IMR-90 (cell line): ENCODE measurements around the gene ARL14. TPM values are rescaled to one million over a fixed set of nuclear protein-coding genes. Genes with fewer than 3 reads are reported as not detected.
A peak's percentile ranks its signal among the peaks of the same experiment; 100 is the strongest.

Source experiments
- ATAC-seq: fragments of 200-7000 bp; cut with Tn5 transposase; 2 replicates; pipeline ENCODE4 v1.9.1; 2020; ENCODE audit warnings: low read depth, mild to moderate bottlenecking, moderate library complexity
- BruUV-seq: library from RNA; stranded (reverse); fragments of 400-500 nt; replicated peaks from 2 replicates; lab custom pipeline; 2021; lab: Mats Ljungman, UMichigan
- CTCF ChIA-PET: fragments of 300-600 bp; formaldehyde crosslinking; extraction: SDS; loops from one replicate; lab custom pipeline; 2021; ENCODE audit warnings: antibody characterized with exemption; lab: Yijun Ruan, JAX
- POLR2A ChIA-PET: fragments of 300-600 bp; sonication (Branson Sonifier 250); formaldehyde crosslinking; loops from one replicate; lab custom pipeline; 2022; ENCODE audit warnings: antibody characterized with exemption; ENCODE audit not compliant: unreplicated experiment; lab: Charles Lee
- DNase-seq: peaks from one replicate; pipeline ENCODE4 v3.0.0; 2013
- H2AFZ ChIP-seq: replicated peaks from 2 replicates; pipeline ENCODE3; 2013; ENCODE audit warnings: low read length, mild to moderate bottlenecking; ENCODE audit not compliant: poor library complexity
- H2AK5ac ChIP-seq: 2 replicates; pipeline ENCODE4 v1.6.1; 2013; ENCODE audit warnings: low read depth, low read length, inconsistent platforms
- H2AK9ac ChIP-seq: replicated peaks from 2 replicates; pipeline ENCODE3; 2013; ENCODE audit warnings: mild to moderate bottlenecking, low read depth, low read length, moderate library complexity; ENCODE audit not compliant: poor library complexity
- H2BK120ac ChIP-seq: 2 replicates; pipeline ENCODE4 v1.6.1; 2013; ENCODE audit warnings: low read depth, low read length, inconsistent platforms
- H2BK15ac ChIP-seq: 3 replicates; pipeline ENCODE4 v1.6.1; 2013; ENCODE audit warnings: low read depth, low read length, inconsistent platforms
- H2BK20ac ChIP-seq: 2 replicates; pipeline ENCODE4 v1.6.1; 2013; ENCODE audit warnings: low read depth, mild to moderate bottlenecking, inconsistent platforms, low read length, moderate library complexity
- H2BK5ac ChIP-seq: 2 replicates; pipeline ENCODE4 v1.6.1; 2013; ENCODE audit warnings: mild to moderate bottlenecking, low read depth, low read length, inconsistent platforms; ENCODE audit not compliant: poor library complexity, severe bottlenecking
- H3K14ac ChIP-seq: replicated peaks from 2 replicates; pipeline ENCODE4 v1.6.1; 2013; ENCODE audit warnings: low read depth, low read length, inconsistent platforms
- H3K18ac ChIP-seq: 2 replicates; pipeline ENCODE4 v1.6.1; 2013; ENCODE audit warnings: low read depth, low read length, control low read depth
- H3K23ac ChIP-seq: 2 replicates; pipeline ENCODE4 v1.6.1; 2013; ENCODE audit warnings: low read depth, low read length, inconsistent platforms
- H3K27ac ChIP-seq: 2 replicates; pipeline ENCODE4 v1.5.1; 2013; ENCODE audit warnings: mild to moderate bottlenecking, control low read depth, low read length; ENCODE audit not compliant: insufficient read depth
- H3K27me3 ChIP-seq: 2 replicates; pipeline ENCODE4 v1.6.1; 2013; ENCODE audit warnings: low read length; ENCODE audit not compliant: control insufficient read depth, insufficient read depth
- H3K36me3 ChIP-seq: 2 replicates; pipeline ENCODE4 v1.6.1; 2013; ENCODE audit warnings: low read length, mixed read lengths; ENCODE audit not compliant: control insufficient read depth, insufficient read depth
- H3K4ac ChIP-seq: 2 replicates; pipeline ENCODE4 v1.6.1; 2013; ENCODE audit warnings: low read depth, low read length, inconsistent platforms
- H3K4me1 ChIP-seq: 2 replicates; pipeline ENCODE4 v1.6.1; 2013; ENCODE audit warnings: low read length, mixed read lengths; ENCODE audit not compliant: control insufficient read depth, insufficient read depth
- H3K4me2 ChIP-seq: 2 replicates; pipeline ENCODE4 v1.6.1; 2013; ENCODE audit warnings: low read depth, mild to moderate bottlenecking, control low read depth, low read length, moderate library complexity
- H3K4me3 ChIP-seq: 2 replicates; pipeline ENCODE4 v1.5.1; 2013; ENCODE audit warnings: low read depth, mild to moderate bottlenecking, control low read depth, low read length, moderate library complexity; ENCODE audit not compliant: insufficient read depth
- H3K56ac ChIP-seq: 2 replicates; pipeline ENCODE4 v1.6.1; 2013; ENCODE audit warnings: low read length, inconsistent platforms; ENCODE audit not compliant: insufficient read depth; ENCODE audit errors: extremely low read depth
- H3K79me1 ChIP-seq, 2 experiments: 2 replicates each; pipeline ENCODE4 v1.6.1; 2013; ENCODE audit warnings: low read length in 2 of 2, inconsistent platforms in 1 of 2, low read depth in 1 of 2
- H3K9ac ChIP-seq: 2 replicates; pipeline ENCODE4 v1.6.1; 2013; ENCODE audit warnings: low read depth, low read length, control low read depth
- H3K9me1 ChIP-seq: 2 replicates; pipeline ENCODE4 v1.6.1; 2013; ENCODE audit warnings: low read length, inconsistent platforms; ENCODE audit not compliant: insufficient read depth
- H3K9me3 ChIP-seq: 2 replicates; pipeline ENCODE4 v1.6.1; 2013; ENCODE audit warnings: low read length; ENCODE audit not compliant: control insufficient read depth, insufficient read depth
- H4K20me1 ChIP-seq: 2 replicates; pipeline ENCODE4 v1.6.1; 2013; ENCODE audit warnings: low read length, inconsistent platforms; ENCODE audit not compliant: insufficient read depth
- H4K5ac ChIP-seq: 2 replicates; pipeline ENCODE4 v1.6.1; 2013; ENCODE audit warnings: mild to moderate bottlenecking, low read depth, low read length, control low read depth
- H4K8ac ChIP-seq, 2 experiments: 2 replicates each; pipeline ENCODE4 v1.6.1; 2013; ENCODE audit warnings: low read depth in 2 of 2, low read length in 2 of 2, control low read depth in 1 of 2, inconsistent platforms in 1 of 2
- H4K91ac ChIP-seq: 2 replicates; pipeline ENCODE4 v1.6.1; 2013; ENCODE audit warnings: low read depth, low read length, inconsistent platforms; ENCODE audit not compliant: insufficient read depth
- CEBPB ChIP-seq: IDR thresholded peaks from 2 replicates; pipeline ENCODE4 v1.6.1; 2012; ENCODE audit warnings: low read depth, low read length, improper control_type of control experiment
- FOS ChIP-seq: fragments of 150-350 bp; IDR thresholded peaks from 2 replicates; pipeline ENCODE4 v1.6.1; 2016; ENCODE audit warnings: low read depth, low read length
- WGBS, 2 experiments: methylation state at CpG; one replicate each; pipeline versions ENCODE4 v1.1.5 to v1.1.7; 2013; ENCODE audit warnings: missing lambda C conversion rate in 2 of 2; ENCODE audit not compliant: insufficient read length in 1 of 2; ENCODE audit errors: extremely low coverage in 2 of 2; 5-methylcytosine and 5-hydroxymethylcytosine counted together
- dilution Hi-C: fragments of 300-500 bp; cut with HindIII; formaldehyde crosslinking; loops from one replicate; pipeline ENCODE4 v1.14.3; 2018; ENCODE audit warnings: low sequenced_read_pairs; ENCODE audit not compliant: unreplicated experiment
- in situ Hi-C: fragments of 300-500 bp; cut with MboI; formaldehyde crosslinking; loops from 3 replicates; pipeline ENCODE4 v1.14.3; 2019; ENCODE audit warnings: low sequenced_read_pairs, inconsistent platforms, mixed read lengths
- intact Hi-C: fragments of 100-400 bp; cut with micrococcal nuclease; formaldehyde crosslinking; loops from 2 replicates; pipeline ENCODE4 v1.10.0; 2022
- polyA plus RNA-seq, 3 experiments: library from polyadenylated mRNA; depleted of rRNA; stranded (reverse); fragments of >200 nt; gene quantifications; 2 replicates each; pipeline ENCODE4 v1.2.3, GENCODE V29; 2012; ENCODE audit warnings: low replicate concordance in 1 of 3
- total RNA-seq: library from RNA; depleted of rRNA; stranded (reverse); fragments of >200 nt; gene quantifications from 2 replicates; pipeline ENCODE4 v1.2.3, GENCODE V29; 2012
- TF ChIP-seq, protein P1 (sequence below): fragments of 150-350 bp; IDR thresholded peaks from 2 replicates; pipeline ENCODE4 v1.6.1; 2017; ENCODE audit warnings: mild to moderate bottlenecking, antibody characterized with exemption, low read length, low read depth
- TF ChIP-seq, protein P2 (sequence below): fragments of 150-350 bp; IDR thresholded peaks from 2 replicates; pipeline ENCODE4 v1.6.1; 2016; ENCODE audit warnings: low read depth, mild to moderate bottlenecking, low read length, moderate library complexity, borderline replicate concordance
- TF ChIP-seq, protein P3 (sequence below): conservative IDR thresholded peaks from 2 replicates; pipeline ENCODE4 v1.5.1; 2012; ENCODE audit warnings: mild to moderate bottlenecking, low read depth, low read length, improper control_type of control experiment

The ARL14 gene
- total and polyA plus RNA-seq, 2 of the 4 experiments (the other 2 are of a cell fraction) = 0.15 to 0.18 TPM

DNA sequence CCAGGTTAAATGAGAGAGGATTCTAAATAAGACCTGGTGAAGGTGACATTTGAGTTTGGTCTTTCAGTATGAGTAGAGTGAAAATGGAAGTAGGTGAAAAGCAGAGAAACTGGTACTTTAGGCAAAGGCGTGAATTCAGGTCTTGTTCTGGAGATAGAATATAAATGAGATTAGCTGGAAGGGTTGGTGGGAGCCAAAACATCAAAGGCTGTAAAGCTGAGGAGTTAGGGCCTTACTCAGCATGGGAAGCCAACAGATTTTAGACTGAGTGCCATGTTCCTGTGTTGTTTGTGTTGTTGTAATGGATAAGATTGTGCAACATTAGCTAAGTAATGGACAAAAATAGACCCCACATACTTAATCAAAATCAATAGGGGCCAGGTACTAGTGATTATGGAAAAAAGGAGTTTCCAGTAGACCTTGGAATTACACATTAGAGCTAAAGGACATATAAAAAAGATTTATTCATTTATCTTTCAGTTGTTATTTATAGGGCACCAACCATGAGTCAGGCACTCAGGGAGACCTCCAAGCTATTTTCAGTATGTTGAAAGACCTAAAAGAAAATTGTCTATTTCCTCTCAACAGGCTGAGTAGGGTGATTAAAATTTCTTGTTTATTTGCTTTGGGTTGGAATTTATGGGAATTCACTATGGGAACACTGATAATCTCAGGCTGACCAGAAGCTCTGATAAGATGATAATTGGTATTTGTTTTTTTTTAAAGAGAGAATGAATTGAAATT lies 20.8 kb downstream of the ARL14 start:
- CTCF ChIA-PET = interaction anchor here (1.0 to 1.3 kb wide), 2 partner anchors 10 to 12 kb away, joined by 5 to 7 read pairs; no protein-coding TSS in a partner anchor
- intact Hi-C loops = no loop called here
- H2AK5ac ChIP-seq = peak overlapping the region; percentile 84; the same call in 1 of the 2 replicates
- no CpG with 5 or more reads among the region's 1 CpG for WGBS, 2 experiments
- H4K8ac ChIP-seq = peak overlapping the region in 1 of 2 experiments; percentile 57; a peak in 2 of 4 replicates
- H3K23ac ChIP-seq = peak overlapping the region; percentile 39; the same call in 1 of the 2 replicates
- H2AFZ ChIP-seq = peak overlapping the region; percentile 40
- no peak overlapping the region; the same call in 1 of the 2 replicates for H3K27ac ChIP-seq
- H4K91ac ChIP-seq = peak overlapping the region; percentile 57
- dilution Hi-C loops = no loop called here
- no peaks in the 10 kb centered on the region for H3K9me3 ChIP-seq
- peak overlapping the region; percentile 30; the same call in 1 of the 2 replicates for H3K18ac ChIP-seq
- no peak overlapping the region for H3K56ac ChIP-seq
- H2AK9ac ChIP-seq = no peak overlapping the region
- TF ChIP-seq FOS (no peak), CEBPB (peak; percentile 67)
- TF ChIP-seq, protein P1, sequence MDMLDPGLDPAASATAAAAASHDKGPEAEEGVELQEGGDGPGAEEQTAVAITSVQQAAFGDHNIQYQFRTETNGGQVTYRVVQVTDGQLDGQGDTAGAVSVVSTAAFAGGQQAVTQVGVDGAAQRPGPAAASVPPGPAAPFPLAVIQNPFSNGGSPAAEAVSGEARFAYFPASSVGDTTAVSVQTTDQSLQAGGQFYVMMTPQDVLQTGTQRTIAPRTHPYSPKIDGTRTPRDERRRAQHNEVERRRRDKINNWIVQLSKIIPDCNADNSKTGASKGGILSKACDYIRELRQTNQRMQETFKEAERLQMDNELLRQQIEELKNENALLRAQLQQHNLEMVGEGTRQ = no peak
- TF ChIP-seq, protein P2, sequence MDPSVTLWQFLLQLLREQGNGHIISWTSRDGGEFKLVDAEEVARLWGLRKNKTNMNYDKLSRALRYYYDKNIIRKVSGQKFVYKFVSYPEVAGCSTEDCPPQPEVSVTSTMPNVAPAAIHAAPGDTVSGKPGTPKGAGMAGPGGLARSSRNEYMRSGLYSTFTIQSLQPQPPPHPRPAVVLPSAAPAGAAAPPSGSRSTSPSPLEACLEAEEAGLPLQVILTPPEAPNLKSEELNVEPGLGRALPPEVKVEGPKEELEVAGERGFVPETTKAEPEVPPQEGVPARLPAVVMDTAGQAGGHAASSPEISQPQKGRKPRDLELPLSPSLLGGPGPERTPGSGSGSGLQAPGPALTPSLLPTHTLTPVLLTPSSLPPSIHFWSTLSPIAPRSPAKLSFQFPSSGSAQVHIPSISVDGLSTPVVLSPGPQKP = no peak
- TF ChIP-seq, protein P3, sequence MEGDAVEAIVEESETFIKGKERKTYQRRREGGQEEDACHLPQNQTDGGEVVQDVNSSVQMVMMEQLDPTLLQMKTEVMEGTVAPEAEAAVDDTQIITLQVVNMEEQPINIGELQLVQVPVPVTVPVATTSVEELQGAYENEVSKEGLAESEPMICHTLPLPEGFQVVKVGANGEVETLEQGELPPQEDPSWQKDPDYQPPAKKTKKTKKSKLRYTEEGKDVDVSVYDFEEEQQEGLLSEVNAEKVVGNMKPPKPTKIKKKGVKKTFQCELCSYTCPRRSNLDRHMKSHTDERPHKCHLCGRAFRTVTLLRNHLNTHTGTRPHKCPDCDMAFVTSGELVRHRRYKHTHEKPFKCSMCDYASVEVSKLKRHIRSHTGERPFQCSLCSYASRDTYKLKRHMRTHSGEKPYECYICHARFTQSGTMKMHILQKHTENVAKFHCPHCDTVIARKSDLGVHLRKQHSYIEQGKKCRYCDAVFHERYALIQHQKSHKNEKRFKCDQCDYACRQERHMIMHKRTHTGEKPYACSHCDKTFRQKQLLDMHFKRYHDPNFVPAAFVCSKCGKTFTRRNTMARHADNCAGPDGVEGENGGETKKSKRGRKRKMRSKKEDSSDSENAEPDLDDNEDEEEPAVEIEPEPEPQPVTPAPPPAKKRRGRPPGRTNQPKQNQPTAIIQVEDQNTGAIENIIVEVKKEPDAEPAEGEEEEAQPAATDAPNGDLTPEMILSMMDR = no peak
- H4K20me1 ChIP-seq = no peaks in the 10 kb centered on the region
- no peak overlapping the region for H3K4me3 ChIP-seq
- H2BK120ac ChIP-seq = peak overlapping the region; percentile 60
- no peak overlapping the region for H3K9ac ChIP-seq
- BruUV-seq = no TSS peak
- in situ Hi-C loops = no loop called here
- peak overlapping the region; percentile 45; the same call in 1 of the 3 replicates for H2BK15ac ChIP-seq
- peak; percentile 68; the same call in 1 of the 2 replicates for ATAC-seq
- peak overlapping the region; percentile 67 for H2BK5ac ChIP-seq
- peak overlapping the region; percentile 77; the same call in 1 of the 2 replicates for H3K14ac ChIP-seq
- peak overlapping the region; percentile 22; the same call in 1 of the 2 replicates for H4K5ac ChIP-seq
- DNase-seq = peak; percentile 63
- H3K36me3 ChIP-seq = no peaks in the 10 kb centered on the region
- no peaks in the 10 kb centered on the region for H3K79me1 ChIP-seq
- POLR2A ChIA-PET = interaction anchor here (0.6 kb wide), 1 partner anchor 516 kb away, joined by 3 read pairs; no protein-coding TSS in a partner anchor
- peak overlapping the region; percentile 52; the same call in 1 of the 2 replicates for H3K4ac ChIP-seq
- peaks cover 10% of the 10 kb centered on the region for H3K4me1 ChIP-seq
- H3K9me1 ChIP-seq = no peaks in the 10 kb centered on the region; the same call in 1 of the 2 replicates
- H3K27me3 ChIP-seq = no peaks in the 10 kb centered on the region
- H2BK20ac ChIP-seq = peak overlapping the region; percentile 83; the same call in 1 of the 2 replicates
- H3K4me2 ChIP-seq = peak overlapping the region; percentile 7; the same call in 1 of the 2 replicates
